HG03342 (cell line): ENCODE data around the gene GADD45B.
"Not testable (repeated sequence)": the region's sequence is repeated elsewhere in the genome, so short reads cannot be mapped to it uniquely, and the experiment has no call there.

ENCODE experiments used
- ATAC-seq: cut with Tn5 transposase; IDR thresholded peaks from one replicate; pipeline ENCODE4 v1.9.1; 2021; ENCODE audit warnings: mild to moderate bottlenecking, moderate library complexity; ENCODE audit not compliant: unreplicated experiment

GADD45B gene

GRCh38 chr19:2443116-2443784 is 32.7 kb upstream of the GADD45B start:
- no peak for ATAC-seq

- ATAC-seq = no peak
Measured at GRCh38 chr19:2443785-2444182, 32.1 kb upstream of the GADD45B start.

GRCh38 chr19:2444251-2445002 is 31.5 kb upstream of the GADD45B start:
- ATAC-seq = no peak

- no peak for ATAC-seq
Measured at GRCh38 chr19:2446381-2446780, 29.5 kb upstream of the GADD45B start.

- no peak for ATAC-seq
Measured at GRCh38 chr19:2449019-2449418, 26.9 kb upstream of the GADD45B start.

- no peak for ATAC-seq
Measured at GRCh38 chr19:2451138-2451537, 24.8 kb upstream of the GADD45B start.

GRCh38 chr19:2451741-2452140 is 24.2 kb upstream of the GADD45B start:
- no peak for ATAC-seq

GRCh38 chr19:2453431-2454025 is 22.4 kb upstream of the GADD45B start:
- no peak for ATAC-seq

- ATAC-seq = no peak
Measured at GRCh38 chr19:2454199-2454961, 21.5 kb upstream of the GADD45B start.

GRCh38 chr19:2454962-2455850 is 20.7 kb upstream of the GADD45B start:
- ATAC-seq = no peak

GRCh38 chr19:2455851-2456570 is 19.9 kb upstream of the GADD45B start:
- ATAC-seq = peak; percentile 40

- ATAC-seq = no peak
Measured at GRCh38 chr19:2457394-2458037, 18.4 kb upstream of the GADD45B start.

GRCh38 chr19:2458054-2458453 is 17.9 kb upstream of the GADD45B start:
- no peak for ATAC-seq

- ATAC-seq = not testable (repeated sequence)
Measured at GRCh38 chr19:2458776-2459175, 17.2 kb upstream of the GADD45B start.

GRCh38 chr19:2460245-2460644 is 15.7 kb upstream of the GADD45B start:
- no peak for ATAC-seq

GRCh38 chr19:2461751-2462634 is 13.9 kb upstream of the GADD45B start:
- no peak for ATAC-seq

- ATAC-seq = no peak
Measured at GRCh38 chr19:2462635-2463421, 13.1 kb upstream of the GADD45B start.
